Neutrophil (primary cell): ENCODE results near the gene ABR.

Experiments used
- H3K27ac ChIP-seq: fragments of 200-600 bp; sonication (generic); 2 replicates; pipeline ENCODE4 v1.5.1; 2016; ENCODE audit warnings: mild to moderate bottlenecking, moderate library complexity
- H3K27me3 ChIP-seq: fragments of 200-600 bp; sonication (generic); 2 replicates; pipeline ENCODE4 v1.6.0; 2016; ENCODE audit warnings: mild to moderate bottlenecking
- H3K36me3 ChIP-seq: fragments of 200-600 bp; sonication (generic); 2 replicates; pipeline ENCODE4 v1.5.1; 2017
- H3K4me1 ChIP-seq, 2 experiments: fragments of 200-600 bp in 1 of 2; sonication (generic) in 1 of 2; 1 replicate in 1 of 2; 2 replicates in 1 of 2; pipeline versions ENCODE4 v1.5.1 to v1.6.1; 2013 to 2016; ENCODE audit warnings: low read depth in 1 of 2, low read length in 1 of 2, mild to moderate bottlenecking in 1 of 2, moderate library complexity in 1 of 2; ENCODE audit not compliant: control insufficient read depth in 1 of 2, insufficient read depth in 1 of 2
- H3K4me3 ChIP-seq, 2 experiments: fragments of 200-600 bp in 1 of 2; sonication (generic) in 1 of 2; 1 replicate in 1 of 2; 2 replicates in 1 of 2; pipeline ENCODE4 v1.5.1; 2013 to 2016; ENCODE audit warnings: low read depth in 1 of 2, low read length in 1 of 2, mild to moderate bottlenecking in 1 of 2, moderate library complexity in 1 of 2
- H3K9me3 ChIP-seq: fragments of 200-600 bp; sonication (generic); 2 replicates; pipeline ENCODE4 v1.5.1; 2016
- CTCF ChIP-seq: fragments of 200-600 bp; sonication (generic); IDR thresholded peaks from 2 replicates; pipeline ENCODE4 v1.5.1; 2016; ENCODE audit warnings: antibody characterized with exemption

ABR gene

GRCh38 chr17:1021147-1021546 is 158.6 kb downstream of the ABR start:
- no peak overlapping the region for H3K27ac ChIP-seq
- no peaks in the 10 kb centered on the region for H3K4me1 ChIP-seq
- H3K27me3 ChIP-seq: no peaks in the 10 kb centered on the region
- H3K4me3 ChIP-seq: no peak overlapping the region
- peaks cover 51% of the 10 kb centered on the region for H3K36me3 ChIP-seq
- H3K9me3 ChIP-seq: no peaks in the 10 kb centered on the region
- TF ChIP-seq CTCF: no peak

- Histone ChIP-seq H3K36me3 (peaks cover 41% of the 10 kb centered on the region), H3K27me3 (no peaks in the 10 kb centered on the region), H3K4me1 (no peaks in the 10 kb centered on the region), H3K4me3 (no peak overlapping the region), H3K9me3 (no peaks in the 10 kb centered on the region), H3K27ac (no peak overlapping the region)
- TF ChIP-seq CTCF: no peak
Measured at GRCh38 chr17:1019451-1019850, 160.3 kb downstream of the ABR start.

- H3K4me1 ChIP-seq: no peaks in the 10 kb centered on the region
- no peaks in the 10 kb centered on the region for H3K9me3 ChIP-seq
- TF ChIP-seq CTCF: no peak
- H3K27me3 ChIP-seq: no peaks in the 10 kb centered on the region
- H3K4me3 ChIP-seq: no peak overlapping the region
- no peak overlapping the region for H3K27ac ChIP-seq
- H3K36me3 ChIP-seq: peaks cover 38% of the 10 kb centered on the region
Measured at GRCh38 chr17:1018547-1018946, 161.2 kb downstream of the ABR start.

- TF ChIP-seq CTCF: no peak
Measured at GRCh38 chr17:1013729-1014090, 166.1 kb downstream of the ABR start.

GRCh38 chr17:1012823-1013728 is 166.7 kb downstream of the ABR start:
- no peak for TF ChIP-seq CTCF
- no peaks in the 10 kb centered on the region for H3K27me3 ChIP-seq
- no peak overlapping the region for H3K27ac ChIP-seq
- no peaks in the 10 kb centered on the region for H3K4me1 ChIP-seq
- H3K36me3 ChIP-seq: peaks cover 57% of the 10 kb centered on the region
- no peaks in the 10 kb centered on the region for H3K9me3 ChIP-seq
- no peak overlapping the region for H3K4me3 ChIP-seq

More at GRCh38 chr17:1013729-1014090, 166.1 kb downstream of the ABR start:
- Histone ChIP-seq H3K27me3 (no peaks in the 10 kb centered on the region), H3K4me3 (no peak overlapping the region), H3K27ac (no peak overlapping the region), H3K9me3 (no peaks in the 10 kb centered on the region), H3K36me3 (peaks cover 55% of the 10 kb centered on the region), H3K4me1 (no peaks in the 10 kb centered on the region)
